ENCODE data around the gene MPP3.

The MPP3 gene

GRCh38 chr17:43832976-43833829 lies at the start of gene MPP3 (continued):
- TF ChIP-seq PATZ1 (tag by site-specific recombination; IDR thresholded peaks at IDR 0.05) (peak; percentile 74), ZNF488 (tag by site-specific recombination; IDR thresholded peaks at IDR 0.05) (no peak), ZNF157 (tag by site-specific recombination; IDR thresholded peaks at IDR 0.05) (no peak), ZNF645 (tag by site-specific recombination; IDR thresholded peaks at IDR 0.05) (no peak), ZNF701 (tag by site-specific recombination; IDR thresholded peaks at IDR 0.05) (no peak), GLI4 (tag by site-specific recombination; IDR thresholded peaks at IDR 0.05) (no peak), ZFP3 (tag by site-specific recombination; IDR thresholded peaks at IDR 0.05; ENCODE audit: low read depth) (no peak), ZNF639 (tag by site-specific recombination; IDR thresholded peaks at IDR 0.05) (no peak), ZSCAN16 (tag by site-specific recombination; IDR thresholded peaks at IDR 0.05) (no peak), BCL11B (tag by site-specific recombination; IDR thresholded peaks at IDR 0.05; ENCODE audit: low read depth) (no peak), SCRT2 (tag by site-specific recombination; IDR thresholded peaks at IDR 0.05) (no peak), ZNF121 (tag by site-specific recombination; IDR thresholded peaks at IDR 0.05) (no peak), ZNF791 (tag by site-specific recombination; IDR thresholded peaks at IDR 0.05) (no peak), ZNF670 (tag by site-specific recombination; IDR thresholded peaks at IDR 0.05; ENCODE audit: low read depth) (no peak), ZNF266 (tag by site-specific recombination; IDR thresholded peaks at IDR 0.05; ENCODE audit: low read depth) (no peak), GLIS1 (tag by site-specific recombination; IDR thresholded peaks at IDR 0.05) (peak; percentile 44), ZNF202 (tag by site-specific recombination; IDR thresholded peaks at IDR 0.05; ENCODE audit: borderline replicate concordance) (no peak), ZNF23 (tag by site-specific recombination; IDR thresholded peaks at IDR 0.05; ENCODE audit: borderline replicate concordance) (no peak), ZNF223 (tag by site-specific recombination; IDR thresholded peaks at IDR 0.05) (peak; percentile 36; the same call in 1 of the 2 replicates), ZBTB17 (tag by site-specific recombination; IDR thresholded peaks at IDR 0.05) (peak; percentile 66), ZNF366 (tag by site-specific recombination; conservative IDR thresholded peaks at IDR 0.05) (0 out of 2 replicates have a peak, but pooled peaks have one; percentile 28), ZBTB7A (tag by site-specific recombination; IDR thresholded peaks at IDR 0.05; ENCODE audit: low read depth) (no peak), ZBTB21 (tag by site-specific recombination; IDR thresholded peaks at IDR 0.05) (no peak), ZSCAN5A (tag by site-specific recombination; IDR thresholded peaks at IDR 0.05) (no peak), GLIS2 (tag by site-specific recombination; IDR thresholded peaks at IDR 0.05) (peak; percentile 25; the same call in 1 of the 2 replicates), ZNF146 (tag by site-specific recombination; IDR thresholded peaks at IDR 0.05) (no peak), ZNF292 (tag by site-specific recombination; IDR thresholded peaks at IDR 0.05; ENCODE audit: borderline replicate concordance, low read depth) (no peak), ZNF529 (tag by site-specific recombination; IDR thresholded peaks at IDR 0.05; ENCODE audit: insufficient replicate concordance) (no peak), ZNF654 (tag by site-specific recombination; IDR thresholded peaks at IDR 0.05; ENCODE audit: low read depth) (no peak), ZNF677 (tag by site-specific recombination; IDR thresholded peaks at IDR 0.05) (no peak), ZNF610 (tag by site-specific recombination; IDR thresholded peaks at IDR 0.05; ENCODE audit: borderline replicate concordance) (no peak), ZBTB49 (tag by site-specific recombination; IDR thresholded peaks at IDR 0.05; ENCODE audit: low read depth) (no peak)
